Urothelium cell line (cell line): ENCODE results near the gene COPZ1.
A peak's percentile ranks its signal among the peaks of the same experiment; 100 is the strongest.
"Not testable (repeated sequence)": the region's sequence is repeated elsewhere in the genome, so short reads cannot be mapped to it uniquely, and the experiment has no call there.

Experiments
- DNase-seq: peaks from one replicate; pipeline ENCODE4 v3.0.0; 2011; ENCODE audit warnings: low spot score, mixed read lengths
- FAIRE-seq: peaks from 2 replicates; lab custom pipeline; 2011; peaks lifted over from hg19 to GRCh38; lab: Jason Lieb, UNC

Gene COPZ1

GRCh38 chr12:54324617-54325441 is at the start of gene COPZ1:
COPZ1 (plus strand) TSS chr12:54325131; CDS start chr12:54325164, 33 bp downstream.
- DNase-seq (peak; percentile 94), FAIRE-seq (peak; percentile 23)

- FAIRE-seq (no peak), DNase-seq (no peak)
These were observed 48.6 kb upstream of the COPZ1 start for GRCh38 chr12:54276368-54276767.

- no peak for FAIRE-seq
These were observed 47.1 kb upstream of the COPZ1 start for GRCh38 chr12:54277823-54278276.

GRCh38 chr12:54279227-54279631 is 45.7 kb upstream of the COPZ1 start:
- DNase-seq (no peak), FAIRE-seq (no peak)

More at GRCh38 chr12:54277823-54278276, 47.1 kb upstream of the COPZ1 start:
- no peak for DNase-seq

GRCh38 chr12:54279632-54280467 is 45.1 kb upstream of the COPZ1 start, which contains the start of gene CBX5:
CBX5 (minus strand) TSS chr12:54280122; CDS start chr12:54257650, 22,472 bp downstream.
- FAIRE-seq (no peak), DNase-seq (peak; percentile 98)

GRCh38 chr12:54280468-54281260 is 44.3 kb upstream of the COPZ1 start, which contains the start of gene HNRNPA1:
HNRNPA1 (plus strand) TSS chr12:54280726; CDS start chr12:54280808, 82 bp downstream.
- FAIRE-seq (no peak), DNase-seq (peak; percentile 96)

- DNase-seq, FAIRE-seq: not testable (repeated sequence)
These were observed 43.7 kb upstream of the COPZ1 start for GRCh38 chr12:54281261-54281638.

GRCh38 chr12:54281694-54282093 is 43.2 kb upstream of the COPZ1 start:
- not testable (repeated sequence) for DNase-seq, FAIRE-seq

GRCh38 chr12:54282949-54283593 is 41.9 kb upstream of the COPZ1 start:
- FAIRE-seq, result no peak
- no peak for DNase-seq

- FAIRE-seq, DNase-seq: not testable (repeated sequence)
These were observed 40.7 kb upstream of the COPZ1 start for GRCh38 chr12:54284070-54284780.

- DNase-seq, result no peak
- FAIRE-seq, result no peak
These were observed 39.5 kb upstream of the COPZ1 start for GRCh38 chr12:54285150-54286041.

- DNase-seq (no peak), FAIRE-seq (no peak)
These were observed 38.6 kb upstream of the COPZ1 start for GRCh38 chr12:54286042-54287030.

- no peak for FAIRE-seq
- DNase-seq, result no peak
These were observed 37.4 kb upstream of the COPZ1 start for GRCh38 chr12:54287261-54288157.

- FAIRE-seq, result no peak
- no peak for DNase-seq
These were observed 32.6 kb upstream of the COPZ1 start for GRCh38 chr12:54292083-54292930.

GRCh38 chr12:54292931-54293241 is 32.0 kb upstream of the COPZ1 start:
- no peak for DNase-seq
- no peak for FAIRE-seq
